GM13977 (cell line): Measurements from ENCODE around the gene MSMP.

ENCODE experiments used
- DNase-seq: peaks from one replicate; pipeline ENCODE4 v3.0.0; 2012; ENCODE audit warnings: low spot score
- CTCF ChIP-seq: IDR thresholded peaks from 2 replicates; pipeline ENCODE4 v1.5.1; 2012; ENCODE audit warnings: mild to moderate bottlenecking, control low read depth; ENCODE audit not compliant: insufficient read depth; ENCODE audit errors: extremely low read depth, missing control alignments
- in situ Hi-C: fragments of 300-500 bp; cut with MboI; formaldehyde crosslinking; loops from one replicate; pipeline ENCODE4 v1.12.0; 2022; ENCODE audit warnings: low sequenced_read_pairs, low pct_unique_long_range_greater_than_20kb, mixed read lengths, inconsistent platforms; ENCODE audit not compliant: unreplicated experiment

MSMP gene

GRCh38 chr9:35728041-35728971 lies 25.8 kb downstream of the MSMP start:
- TF ChIP-seq CTCF, result no peak
- in situ Hi-C loops, result loop anchor here (10.0 kb wide), 1 partner anchor 64 kb away; the partner anchor contains the start of gene ARHGEF39
- peak; percentile 74 for DNase-seq

- in situ Hi-C loops, result loop anchor here (10.0 kb wide), 1 partner anchor 63 kb away; the partner anchor contains the start of gene ARHGEF39
Observed at GRCh38 chr9:35727676-35728040, 26.4 kb downstream of the MSMP start.

GRCh38 chr9:35726931-35727330 lies 27.1 kb downstream of the MSMP start:
- DNase-seq, result no peak

More at GRCh38 chr9:35727676-35728040, 26.4 kb downstream of the MSMP start:
- no peak for TF ChIP-seq CTCF
- DNase-seq, result no peak

GRCh38 chr9:35725362-35725761 lies 28.7 kb downstream of the MSMP start:
- in situ Hi-C loops, result loop anchor here (10.0 kb wide), 1 partner anchor 61 kb away; the partner anchor contains the start of gene ARHGEF39
- TF ChIP-seq CTCF, result no peak

More at GRCh38 chr9:35726931-35727330, 27.1 kb downstream of the MSMP start:
- in situ Hi-C loops, result loop anchor here (10.0 kb wide), 1 partner anchor 62 kb away; the partner anchor contains the start of gene ARHGEF39
- peak; percentile 38 for TF ChIP-seq CTCF

GRCh38 chr9:35723908-35724307 lies 30.2 kb downstream of the MSMP start:
- TF ChIP-seq CTCF, result no peak
- in situ Hi-C loops, result loop anchor here (10.0 kb wide), 1 partner anchor 59 kb away; the partner anchor contains the start of gene ARHGEF39
- no peak for DNase-seq

More at GRCh38 chr9:35725362-35725761, 28.7 kb downstream of the MSMP start:
- DNase-seq, result no peak

GRCh38 chr9:35723426-35723825 lies 30.6 kb downstream of the MSMP start:
- in situ Hi-C loops, result loop anchor here (10.0 kb wide), 1 partner anchor 59 kb away; the partner anchor contains the start of gene ARHGEF39
- no peak for TF ChIP-seq CTCF

More at GRCh38 chr9:35723426-35723825, 30.6 kb downstream of the MSMP start:
- no peak for DNase-seq
